Gastroesophageal sphincter (tissue), 3 donors: ENCODE data around the gene GLA.

Experiments
- CTCF ChIP-seq, 4 experiments: fragments of 200-600 bp in 2 of 4; fragments of 450-650 bp in 2 of 4; sonication (generic) in 1 of 4; IDR thresholded peaks; one replicate each; pipeline ENCODE4 v1.5.1; 2017 to 2019; ENCODE audit warnings: antibody characterized with exemption in 4 of 4, mild to moderate bottlenecking in 2 of 4, moderate library complexity in 2 of 4
- POLR2AphosphoS5 ChIP-seq: sonication (generic); formaldehyde crosslinking; IDR thresholded peaks from one replicate; pipeline ENCODE4 v1.6.1; 2017; ENCODE audit warnings: antibody characterized with exemption

GRCh38 chrX:101388604-101389003, 19.1 kb downstream of the GLA start:
- TF ChIP-seq CTCF (IDR thresholded peaks at IDR 0.05) (no peak), POLR2AphosphoS5 (no peak)
